HCT116 (cell line): ENCODE measurements around the gene WFDC8. TPM values are rescaled to one million over a fixed set of nuclear protein-coding genes. Genes with fewer than 3 reads are reported as not detected.

Experiments used
- ATAC-seq: fragments of 200-7000 bp; cut with Tn5 transposase; 2 replicates; pipeline ENCODE4 v1.9.1; 2020; ENCODE audit warnings: mild to moderate bottlenecking, moderate library complexity
- BruUV-seq: library from RNA; stranded (reverse); fragments of 400-500 nt; replicated peaks from 2 replicates; lab custom pipeline; 2021; lab: Mats Ljungman, UMichigan
- CTCF ChIA-PET: fragments of 300-600 bp; sonication (Branson Sonifier 250); formaldehyde crosslinking; loops from one replicate; lab custom pipeline; 2021; ENCODE audit warnings: antibody characterized with exemption; lab: Charles Lee
- POLR2A ChIA-PET: fragments of 300-600, 350-600 bp; sonication (Branson Sonifier 250); formaldehyde crosslinking; loops from one replicate; lab custom pipeline; 2021; ENCODE audit warnings: antibody characterized with exemption; lab: Charles Lee
- RAD21 ChIA-PET, 2 experiments: fragments of 300-600 bp; sonication (Branson Sonifier 250); formaldehyde crosslinking; loops; one replicate each; lab custom pipeline; 2023; ENCODE audit warnings: low total read pairs in 2 of 2; ENCODE audit not compliant: uncharacterized antibody in 2 of 2, unreplicated experiment in 2 of 2, low non-redundant PET in 1 of 2; lab: Charles Lee
- DNase-seq: peaks from one replicate; pipeline ENCODE4 v3.0.0-alpha.2; 2010; ENCODE audit warnings: low read depth, low spot score
- H2AFZ ChIP-seq: fragments of 200-600 bp; shearing (Covaris generic), sonication (generic); 2 replicates; pipeline ENCODE4 v1.6.1; 2017; ENCODE audit warnings: low read depth, mixed run types, mixed read lengths, antibody characterized with exemption, low read length; ENCODE audit not compliant: poor library complexity, severe bottlenecking
- H3K27ac ChIP-seq: 2 replicates; pipeline ENCODE4 v1.5.1; 2012; ENCODE audit warnings: low read depth, low read length
- H3K27me3 ChIP-seq: fragments of 200-600 bp; sonication (generic); 2 replicates; pipeline ENCODE4 v1.6.1; 2016; ENCODE audit warnings: mixed run types, low read length, mixed read lengths; ENCODE audit not compliant: insufficient read depth
- H3K36me3 ChIP-seq, 2 experiments: fragments of 200-500 bp in 1 of 2; fragments of 200-600 bp in 1 of 2; sonication (Bioruptor generic) in 1 of 2; sonication (generic) in 1 of 2; 2 replicates each; pipeline versions ENCODE4 v1.5.1 to v1.6.1; 2014 to 2016; ENCODE audit warnings: low read length in 2 of 2, inconsistent platforms in 1 of 2, mixed read lengths in 1 of 2, mixed run types in 1 of 2; ENCODE audit not compliant: insufficient read depth in 2 of 2, control insufficient read depth in 1 of 2
- H3K4me1 ChIP-seq, 2 experiments: fragments of 200-600 bp in 1 of 2; sonication (generic) in 1 of 2; 2 replicates each; pipeline versions ENCODE4 v1.5.1 to v1.6.1; 2012 to 2017; ENCODE audit warnings: low read length in 2 of 2, inconsistent platforms in 1 of 2, mild to moderate bottlenecking in 1 of 2, mixed read lengths in 1 of 2, mixed run types in 1 of 2, moderate library complexity in 1 of 2; ENCODE audit not compliant: insufficient read depth in 2 of 2, control insufficient read depth in 1 of 2
- H3K4me2 ChIP-seq: fragments of 200-600 bp; sonication (generic); 2 replicates; pipeline ENCODE4 v1.6.1; 2017; ENCODE audit warnings: mixed run types, low read length, mixed read lengths
- H3K4me3 ChIP-seq, 2 experiments: fragments of 200-600 bp in 1 of 2; sonication (generic) in 1 of 2; replicated peaks in 1 of 2; 2 replicates each; pipeline ENCODE4 v1.5.1; 2011 to 2016; ENCODE audit warnings: low read length in 2 of 2, control low read depth in 1 of 2, low read depth in 1 of 2, mild to moderate bottlenecking in 1 of 2, mixed read lengths in 1 of 2, mixed run types in 1 of 2
- H3K79me2 ChIP-seq: fragments of 200-600 bp; sonication (generic); 2 replicates; pipeline ENCODE4 v1.6.1; 2017; ENCODE audit warnings: mild to moderate bottlenecking, mixed run types, low read length, moderate library complexity, mixed read lengths; ENCODE audit not compliant: insufficient read depth
- H3K9ac ChIP-seq: fragments of 200-600 bp; sonication (generic); 2 replicates; pipeline ENCODE4 v1.6.1; 2016; ENCODE audit warnings: low read length, mixed read lengths
- H3K9me2 ChIP-seq: fragments of 200-600 bp; sonication (generic), shearing (Covaris generic); 2 replicates; pipeline ENCODE4 v1.6.1; 2017; ENCODE audit warnings: mixed run types, mild to moderate bottlenecking, moderate library complexity; ENCODE audit not compliant: insufficient read depth
- H3K9me3 ChIP-seq, 2 experiments: fragments of 200-500 bp in 1 of 2; fragments of 200-600 bp in 1 of 2; sonication (Bioruptor generic) in 1 of 2; sonication (generic) in 1 of 2; 2 replicates each; pipeline ENCODE4 v1.6.1; 2014 to 2017; ENCODE audit warnings: low read length in 2 of 2, mixed read lengths in 2 of 2, inconsistent platforms in 1 of 2, low read depth in 1 of 2, mild to moderate bottlenecking in 1 of 2, mixed run types in 1 of 2, moderate library complexity in 1 of 2; ENCODE audit not compliant: control insufficient read depth in 1 of 2, insufficient read depth in 1 of 2
- H4K20me1 ChIP-seq: fragments of 200-600 bp; sonication (generic), shearing (Covaris generic); 2 replicates; pipeline ENCODE4 v1.6.1; 2017; ENCODE audit warnings: mixed run types, mild to moderate bottlenecking, moderate library complexity; ENCODE audit not compliant: insufficient read depth
- CEBPB ChIP-seq: IDR thresholded peaks from 2 replicates; pipeline ENCODE4 v1.6.1; 2012; ENCODE audit warnings: low read depth
- CTCF ChIP-seq, 3 experiments: fragments of 200-600 bp in 1 of 3; sonication (generic) in 1 of 3; IDR thresholded peaks in 2 of 3; conservative IDR thresholded peaks in 1 of 3; 2 replicates each; pipeline ENCODE4 v1.5.1; 2012 to 2017; ENCODE audit warnings: low read depth in 2 of 3, low read length in 2 of 3, antibody characterized with exemption in 1 of 3, borderline replicate concordance in 1 of 3, control low read depth in 1 of 3, mild to moderate bottlenecking in 1 of 3, mixed read lengths in 1 of 3, mixed run types in 1 of 3, moderate library complexity in 1 of 3; ENCODE audit not compliant: insufficient read depth in 1 of 3
- ELF1 ChIP-seq: IDR thresholded peaks from 2 replicates; pipeline ENCODE4 v1.6.1; 2012; ENCODE audit warnings: low read depth, borderline replicate concordance
- EZH2phosphoT487 ChIP-seq: fragments of 200-600 bp; IDR thresholded peaks from 2 replicates; pipeline ENCODE4 v1.6.1; 2018; ENCODE audit warnings: antibody characterized with exemption, borderline replicate concordance
- FOSL1 ChIP-seq: IDR thresholded peaks from 2 replicates; pipeline ENCODE4 v1.6.1; 2012; ENCODE audit warnings: low read depth
- SP1 ChIP-seq: IDR thresholded peaks from 2 replicates; pipeline ENCODE4 v1.6.1; 2012; ENCODE audit warnings: low read depth
- TCF7L2 ChIP-seq: IDR thresholded peaks from 2 replicates; pipeline ENCODE4 v1.7.0; 2011; ENCODE audit warnings: borderline replicate concordance, inconsistent platforms; ENCODE audit not compliant: insufficient read depth, insufficient read length; ENCODE audit errors: extremely low read depth
- intact Hi-C: fragments of 100-400 bp; cut with micrococcal nuclease; formaldehyde crosslinking; loops from 2 replicates; pipeline ENCODE4 v1.10.0; 2022
- total RNA-seq: library from RNA; stranded (reverse); gene quantifications from one replicate; pipeline ENCODE4 v1.2.1, GENCODE V29; 2021; ENCODE audit not compliant: unreplicated experiment

Gene WFDC8
- total RNA-seq, 1 experiment from 2014 or later = not detected

- ChIA-PET RAD21 (interaction anchor here in 1 of 2 experiments (0.7 kb wide), 1 partner anchor 65 kb away, joined by 4 read pairs; no protein-coding TSS in a partner anchor), POLR2A (interaction anchor here (0.9 kb wide), 1 partner anchor 59 kb away, joined by 3 read pairs; no protein-coding TSS in a partner anchor), CTCF (no interaction called here)
- BruUV-seq = no TSS peak
- H3K27ac ChIP-seq = no peak overlapping the region
- no peak overlapping the region for H3K9ac ChIP-seq
- no peaks in the 10 kb centered on the region for H3K79me2 ChIP-seq
- no peak for TF ChIP-seq CTCF (IDR thresholded peaks at IDR 0.05 in 2 of 3, conservative IDR thresholded peaks at IDR 0.05 in 1 of 3; ENCODE audit: borderline replicate concordance in 1 of 3, insufficient read depth in 1 of 3, low read depth in 2 of 3, low read length in 2 of 3)
- no peak for TF ChIP-seq CEBPB
- no peak for TF ChIP-seq FOSL1
- TF ChIP-seq TCF7L2 = no peak
- TF ChIP-seq EZH2phosphoT487 = no peak
- TF ChIP-seq SP1 = peak; percentile 21; the same call in 1 of the 2 replicates
- no peak for TF ChIP-seq ELF1
- ATAC-seq = peak; percentile 69; the same call in 1 of the 2 replicates
- no peak overlapping the region for H2AFZ ChIP-seq
- peaks cover 22% of the 10 kb centered on the region; the same call in 1 of the 2 replicates for H3K27me3 ChIP-seq
- no peaks in the 10 kb centered on the region for H3K36me3 ChIP-seq
- peaks cover 0 to 5% of the 10 kb centered on the region in 2 experiments; a peak in 1 of 4 replicates for H3K4me1 ChIP-seq
- no peaks in the 10 kb centered on the region for H4K20me1 ChIP-seq
- H3K9me3 ChIP-seq = no peaks in the 10 kb centered on the region
- H3K4me3 ChIP-seq = no peak overlapping the region
- H3K4me2 ChIP-seq = no peak overlapping the region; the same call in 1 of the 2 replicates
- DNase-seq = no peak
- H3K9me2 ChIP-seq = no peaks in the 10 kb centered on the region
- intact Hi-C loops = no loop called here
Measured at GRCh38 chr20:45518282-45518681, 60.8 kb downstream of the WFDC8 start.
